Liver (tissue), 9 donors: ENCODE results near the gene RNF187. TPM values are rescaled to one million over a fixed set of nuclear protein-coding genes. Genes with fewer than 3 reads are reported as not detected.

Experiments
- DNase-seq: peaks from one replicate; pipeline ENCODE4 v3.0.0-alpha.2; 2017; ENCODE audit warnings: low spot score
- H3K27ac ChIP-seq, 2 donors: one replicate each; pipeline ENCODE4 v1.7.0; 2013; ENCODE audit warnings: inconsistent platforms in 2 of 2, low read length in 2 of 2, control low read depth in 1 of 2, low read depth in 1 of 2, mild to moderate bottlenecking in 1 of 2
- H3K27me3 ChIP-seq, 4 donors: one replicate each; pipeline versions ENCODE4 v1.6.1 to v1.7.0; 2013; ENCODE audit warnings: low read length in 3 of 4, inconsistent platforms in 1 of 4, mild to moderate bottlenecking in 1 of 4, moderate library complexity in 1 of 4; ENCODE audit not compliant: control insufficient read depth in 4 of 4, insufficient read depth in 4 of 4
- H3K36me3 ChIP-seq, 4 donors: one replicate each; pipeline versions ENCODE4 v1.6.1 to v1.7.0; 2013; ENCODE audit warnings: low read length in 3 of 4, mild to moderate bottlenecking in 3 of 4, low read depth in 1 of 4, moderate library complexity in 1 of 4; ENCODE audit not compliant: control insufficient read depth in 4 of 4, insufficient read depth in 3 of 4
- H3K4me1 ChIP-seq, 4 donors: one replicate each; pipeline versions ENCODE4 v1.6.1 to v1.7.0; 2013; ENCODE audit warnings: low read length in 3 of 4, mild to moderate bottlenecking in 3 of 4, moderate library complexity in 1 of 4; ENCODE audit not compliant: control insufficient read depth in 4 of 4, insufficient read depth in 4 of 4
- H3K4me3 ChIP-seq, 3 donors: one replicate each; pipeline versions ENCODE4 v1.6.1 to v1.7.0; 2013; ENCODE audit warnings: low read length in 3 of 3, control low read depth in 1 of 3, low read depth in 1 of 3, mild to moderate bottlenecking in 1 of 3
- H3K9ac ChIP-seq, 2 donors: one replicate each; pipeline ENCODE4 v1.7.0; 2013; ENCODE audit warnings: low read length in 2 of 2, mild to moderate bottlenecking in 2 of 2, moderate library complexity in 2 of 2, control low read depth in 1 of 2, low read depth in 1 of 2
- H3K9me3 ChIP-seq, 4 donors: one replicate each; pipeline versions ENCODE4 v1.6.1 to v1.7.0; 2013; ENCODE audit warnings: low read length in 3 of 4; ENCODE audit not compliant: control insufficient read depth in 4 of 4
- ATF3 ChIP-seq: IDR thresholded peaks from 2 replicates; pipeline ENCODE4 v1.6.1; 2016; ENCODE audit warnings: antibody characterized with exemption
- CTCF ChIP-seq: fragments of 150-350 bp; IDR thresholded peaks from 2 replicates; pipeline ENCODE4 v1.5.1; 2017; ENCODE audit warnings: improper control_type of control experiment, low read depth, low read length; ENCODE audit not compliant: missing input control
- EGR1 ChIP-seq, 2 donors: IDR thresholded peaks; 2 replicates each; pipeline ENCODE4 v1.6.1; 2016 to 2018; ENCODE audit warnings: antibody characterized with exemption in 2 of 2, low read depth in 2 of 2
- FOXA2 ChIP-seq: IDR thresholded peaks from 2 replicates; pipeline ENCODE4 v1.6.1; 2016; ENCODE audit warnings: antibody characterized with exemption
- GABPA ChIP-seq, 2 donors: IDR thresholded peaks in 1 of 2; conservative IDR thresholded peaks in 1 of 2; 2 replicates each; pipeline ENCODE4 v1.6.1; 2016; ENCODE audit warnings: antibody characterized with exemption in 2 of 2, mild to moderate bottlenecking in 1 of 2, moderate library complexity in 1 of 2
- HNF4A ChIP-seq, 2 donors: conservative IDR thresholded peaks; 2 replicates each; pipeline ENCODE4 v1.6.1; 2016; ENCODE audit warnings: antibody characterized with exemption in 2 of 2, mild to moderate bottlenecking in 2 of 2
- HNF4G ChIP-seq: IDR thresholded peaks from 2 replicates; pipeline ENCODE4 v1.6.1; 2016; ENCODE audit warnings: antibody characterized with exemption
- JUND ChIP-seq, 2 donors: IDR thresholded peaks; 2 replicates each; pipeline ENCODE4 v1.6.1; 2016; ENCODE audit warnings: antibody characterized with exemption in 2 of 2
- MAX ChIP-seq: IDR thresholded peaks from 2 replicates; pipeline ENCODE4 v1.6.1; 2016; ENCODE audit warnings: antibody characterized with exemption
- NR2F2 ChIP-seq: IDR thresholded peaks from 2 replicates; pipeline ENCODE4 v1.6.1; 2016; ENCODE audit warnings: antibody characterized with exemption
- RAD21 ChIP-seq, 2 donors: IDR thresholded peaks; 2 replicates each; pipeline ENCODE4 v1.6.1; 2016; ENCODE audit warnings: antibody characterized with exemption in 2 of 2, mild to moderate bottlenecking in 2 of 2
- RXRA ChIP-seq, 2 donors: IDR thresholded peaks; 2 replicates each; pipeline ENCODE4 v1.6.1; 2017 to 2018; ENCODE audit warnings: antibody characterized with exemption in 2 of 2, mild to moderate bottlenecking in 1 of 2
- TAF1 ChIP-seq: conservative IDR thresholded peaks from 2 replicates; pipeline ENCODE4 v1.6.1; 2016; ENCODE audit warnings: antibody characterized with exemption, mild to moderate bottlenecking
- YY1 ChIP-seq: IDR thresholded peaks from 2 replicates; pipeline ENCODE4 v1.6.1; 2016; ENCODE audit warnings: antibody characterized with exemption, mild to moderate bottlenecking
- WGBS: extraction: QIAGEN DNeasy Blood & Tissue Kit; methylation state at CpG from one replicate; pipeline ENCODE4 v1.1.7; 2013; 5-methylcytosine and 5-hydroxymethylcytosine counted together
- polyA plus RNA-seq, 2 donors: library from polyadenylated mRNA; stranded (reverse) in 1 of 2; unstranded in 1 of 2; fragments of 200-250 nt in 1 of 2; fragments of >200 nt in 1 of 2; fragmentation: Nextera tagmentation in 1 of 2; extraction: Ambion mirVana in 1 of 2; gene quantifications; one replicate each; pipeline versions ENCODE4 v1.2.1 to v1.2.3, GENCODE V29; 2013 to 2015
- total RNA-seq, 2 donors: library from RNA; depleted of rRNA; stranded (reverse); fragments of >200 nt; gene quantifications; one replicate each; pipeline ENCODE4 v1.2.3, GENCODE V29; 2014
- TF ChIP-seq, protein P1 (sequence below): IDR thresholded peaks from 2 replicates; pipeline ENCODE4 v1.6.1; 2016; ENCODE audit warnings: antibody characterized with exemption
- TF ChIP-seq, protein P2 (sequence below): IDR thresholded peaks from 2 replicates; pipeline ENCODE4 v1.6.1; 2016; ENCODE audit warnings: antibody characterized with exemption, mild to moderate bottlenecking
- donor health status: healthy.
- donor health status: healthy.
- donor health status: healthy.
- donor health status: healthy.
- donor health status: healthy.

RNF187 gene
- total and polyA plus RNA-seq, 4 donors, result 18.7 to 32.0 (median 23.5) TPM

GRCh38 chr1:228541725-228542124 is 54.5 kb downstream of the RNF187 start:
- no peak for DNase-seq
- Histone ChIP-seq H3K9ac (no peak overlapping the region), H3K9me3 (no peaks in the 10 kb centered on the region), H3K4me1 (no peaks in the 10 kb centered on the region), H3K27me3 (no peaks in the 10 kb centered on the region), H3K27ac (no peak overlapping the region), H3K4me3 (no peak overlapping the region), H3K36me3 (no peaks in the 10 kb centered on the region)
- 63% methylated on average over 4 of the region's 4 CpGs for WGBS
- TF ChIP-seq GABPA (IDR thresholded peaks at IDR 0.05 in 1 of 2, conservative IDR thresholded peaks at IDR 0.05 in 1 of 2) (no peak), MAX (no peak), YY1 (no peak), JUND (IDR thresholded peaks at IDR 0.05) (no peak), HNF4A (conservative IDR thresholded peaks at IDR 0.05) (no peak), EGR1 (IDR thresholded peaks at IDR 0.05; ENCODE audit: low read depth in 2 of 2) (no peak), ATF3 (no peak), NR2F2 (no peak), CTCF (no peak), HNF4G (no peak)
- TF ChIP-seq, protein P1, sequence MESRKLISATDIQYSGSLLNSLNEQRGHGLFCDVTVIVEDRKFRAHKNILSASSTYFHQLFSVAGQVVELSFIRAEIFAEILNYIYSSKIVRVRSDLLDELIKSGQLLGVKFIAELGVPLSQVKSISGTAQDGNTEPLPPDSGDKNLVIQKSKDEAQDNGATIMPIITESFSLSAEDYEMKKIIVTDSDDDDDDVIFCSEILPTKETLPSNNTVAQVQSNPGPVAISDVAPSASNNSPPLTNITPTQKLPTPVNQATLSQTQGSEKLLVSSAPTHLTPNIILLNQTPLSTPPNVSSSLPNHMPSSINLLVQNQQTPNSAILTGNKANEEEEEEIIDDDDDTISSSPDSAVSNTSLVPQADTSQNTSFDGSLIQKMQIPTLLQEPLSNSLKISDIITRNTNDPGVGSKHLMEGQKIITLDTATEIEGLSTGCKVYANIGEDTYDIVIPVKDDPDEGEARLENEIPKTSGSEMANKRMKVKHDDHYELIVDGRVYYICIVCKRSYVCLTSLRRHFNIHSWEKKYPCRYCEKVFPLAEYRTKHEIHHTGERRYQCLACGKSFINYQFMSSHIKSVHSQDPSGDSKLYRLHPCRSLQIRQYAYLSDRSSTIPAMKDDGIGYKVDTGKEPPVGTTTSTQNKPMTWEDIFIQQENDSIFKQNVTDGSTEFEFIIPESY, result no peak
- TF ChIP-seq, protein P2, sequence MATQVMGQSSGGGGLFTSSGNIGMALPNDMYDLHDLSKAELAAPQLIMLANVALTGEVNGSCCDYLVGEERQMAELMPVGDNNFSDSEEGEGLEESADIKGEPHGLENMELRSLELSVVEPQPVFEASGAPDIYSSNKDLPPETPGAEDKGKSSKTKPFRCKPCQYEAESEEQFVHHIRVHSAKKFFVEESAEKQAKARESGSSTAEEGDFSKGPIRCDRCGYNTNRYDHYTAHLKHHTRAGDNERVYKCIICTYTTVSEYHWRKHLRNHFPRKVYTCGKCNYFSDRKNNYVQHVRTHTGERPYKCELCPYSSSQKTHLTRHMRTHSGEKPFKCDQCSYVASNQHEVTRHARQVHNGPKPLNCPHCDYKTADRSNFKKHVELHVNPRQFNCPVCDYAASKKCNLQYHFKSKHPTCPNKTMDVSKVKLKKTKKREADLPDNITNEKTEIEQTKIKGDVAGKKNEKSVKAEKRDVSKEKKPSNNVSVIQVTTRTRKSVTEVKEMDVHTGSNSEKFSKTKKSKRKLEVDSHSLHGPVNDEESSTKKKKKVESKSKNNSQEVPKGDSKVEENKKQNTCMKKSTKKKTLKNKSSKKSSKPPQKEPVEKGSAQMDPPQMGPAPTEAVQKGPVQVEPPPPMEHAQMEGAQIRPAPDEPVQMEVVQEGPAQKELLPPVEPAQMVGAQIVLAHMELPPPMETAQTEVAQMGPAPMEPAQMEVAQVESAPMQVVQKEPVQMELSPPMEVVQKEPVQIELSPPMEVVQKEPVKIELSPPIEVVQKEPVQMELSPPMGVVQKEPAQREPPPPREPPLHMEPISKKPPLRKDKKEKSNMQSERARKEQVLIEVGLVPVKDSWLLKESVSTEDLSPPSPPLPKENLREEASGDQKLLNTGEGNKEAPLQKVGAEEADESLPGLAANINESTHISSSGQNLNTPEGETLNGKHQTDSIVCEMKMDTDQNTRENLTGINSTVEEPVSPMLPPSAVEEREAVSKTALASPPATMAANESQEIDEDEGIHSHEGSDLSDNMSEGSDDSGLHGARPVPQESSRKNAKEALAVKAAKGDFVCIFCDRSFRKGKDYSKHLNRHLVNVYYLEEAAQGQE, result no peak

- no peak for DNase-seq
- WGBS, result 61% methylated on average over 2 of the region's 2 CpGs
- no peak for TF ChIP-seq FOXA2
- no peak for TF ChIP-seq HNF4G
- TF ChIP-seq RXRA (IDR thresholded peaks at IDR 0.05), result no peak
- TF ChIP-seq CTCF, result no peak
- TF ChIP-seq TAF1, result no peak
- TF ChIP-seq, protein P2, result no peak
- no peak for TF ChIP-seq HNF4A (conservative IDR thresholded peaks at IDR 0.05)
- TF ChIP-seq MAX, result no peak
- TF ChIP-seq RAD21 (IDR thresholded peaks at IDR 0.05), result no peak
- TF ChIP-seq GABPA (IDR thresholded peaks at IDR 0.05 in 1 of 2, conservative IDR thresholded peaks at IDR 0.05 in 1 of 2), result no peak
- TF ChIP-seq EGR1 (IDR thresholded peaks at IDR 0.05; ENCODE audit: low read depth in 2 of 2), result no peak
Measured at GRCh38 chr1:228542376-228542775, 55.2 kb downstream of the RNF187 start.

More at GRCh38 chr1:228542376-228542775, 55.2 kb downstream of the RNF187 start:
- H3K27me3 ChIP-seq, result no peaks in the 10 kb centered on the region
- no peaks in the 10 kb centered on the region for H3K36me3 ChIP-seq
- no peaks in the 10 kb centered on the region for H3K9me3 ChIP-seq
- H3K4me1 ChIP-seq, result no peaks in the 10 kb centered on the region
- no peak overlapping the region for H3K27ac ChIP-seq
- H3K4me3 ChIP-seq, result no peak overlapping the region
- no peak overlapping the region for H3K9ac ChIP-seq
